HepG2 (cell line): Measurements from ENCODE around the gene TF. TPM values are rescaled to one million over a fixed set of nuclear protein-coding genes. Genes with fewer than 3 reads are reported as not detected.

Source experiments
- ARNTL ChIP-seq: sonication (generic); formaldehyde crosslinking; IDR thresholded peaks from 2 replicates; pipeline ENCODE4 v1.4.0; 2020; ENCODE audit warnings: mild to moderate bottlenecking, missing genetic modification reagents
- DRAP1 ChIP-seq: IDR thresholded peaks from 2 replicates; pipeline ENCODE4 v1.6.1; 2016; ENCODE audit warnings: missing genetic modification reagents, missing compliant biosample characterization
- ELF1 ChIP-seq: sonication (generic); formaldehyde crosslinking; IDR thresholded peaks from 2 replicates; pipeline ENCODE4 v1.4.0; 2020; ENCODE audit warnings: missing genetic modification reagents
- FOXA1 ChIP-seq, 2 experiments: fragments of 450-650 bp in 1 of 2; sonication (generic) in 1 of 2; formaldehyde crosslinking in 1 of 2; IDR thresholded peaks; 2 replicates each; pipeline versions ENCODE4 v1.4.0 to v1.6.1; 2016 to 2020; ENCODE audit warnings: missing genetic modification reagents in 1 of 2
- GABPB1 ChIP-seq: IDR thresholded peaks from 2 replicates; pipeline ENCODE4 v1.6.1; 2016; ENCODE audit warnings: mild to moderate bottlenecking, missing genetic modification reagents, moderate library complexity, missing compliant biosample characterization
- IKZF4 ChIP-seq: sonication (generic); formaldehyde crosslinking; IDR thresholded peaks from 2 replicates; pipeline ENCODE4 v1.5.1; 2020; ENCODE audit warnings: borderline replicate concordance, mild to moderate bottlenecking, low read depth, missing genetic modification reagents; ENCODE audit errors: not compliant biosample characterization
- PHF21A ChIP-seq: sonication (generic); formaldehyde crosslinking; IDR thresholded peaks from 2 replicates; pipeline ENCODE4 v1.5.0; 2020; ENCODE audit warnings: mild to moderate bottlenecking, missing genetic modification reagents
- RXRB ChIP-seq: IDR thresholded peaks from 2 replicates; pipeline ENCODE4 v1.6.1; 2016; ENCODE audit warnings: borderline replicate concordance, missing genetic modification reagents, missing compliant biosample characterization
- SKIL ChIP-seq: sonication (generic); formaldehyde crosslinking; IDR thresholded peaks from 2 replicates; pipeline ENCODE4 v1.8.0; 2022; ENCODE audit warnings: missing genetic modification reagents, mild to moderate bottlenecking, moderate library complexity, borderline replicate concordance
- SP2 ChIP-seq: sonication (generic); formaldehyde crosslinking; IDR thresholded peaks from 2 replicates; pipeline ENCODE4 v1.5.1; 2020; ENCODE audit warnings: mild to moderate bottlenecking, missing genetic modification reagents
- THAP11 ChIP-seq: IDR thresholded peaks from 2 replicates; pipeline ENCODE4 v1.6.1; 2016; ENCODE audit warnings: missing biosample characterization, missing genetic modification reagents
- TOE1 ChIP-seq: sonication (generic); formaldehyde crosslinking; IDR thresholded peaks from 2 replicates; pipeline ENCODE4 v1.4.0; 2020; ENCODE audit warnings: mild to moderate bottlenecking, missing genetic modification reagents
- ZMYM2 ChIP-seq: sonication (generic); formaldehyde crosslinking; IDR thresholded peaks from 2 replicates; pipeline ENCODE4 v1.8.0; 2022; ENCODE audit warnings: mild to moderate bottlenecking, missing genetic modification reagents
- ZNF3 ChIP-seq: IDR thresholded peaks from 2 replicates; pipeline ENCODE4 v1.7.0; 2017; ENCODE audit warnings: inconsistent platforms
- ZNF652 ChIP-seq: IDR thresholded peaks from 2 replicates; pipeline ENCODE4 v1.6.1; 2016; ENCODE audit warnings: low read depth, borderline replicate concordance
- ZXDC ChIP-seq: sonication (generic); formaldehyde crosslinking; IDR thresholded peaks from 2 replicates; pipeline ENCODE4 v1.5.0; 2020; ENCODE audit warnings: mild to moderate bottlenecking, missing genetic modification reagents
- polyA plus RNA-seq, 8 experiments: library from polyadenylated mRNA; depleted of rRNA in 3 of 8; stranded (reverse) in 7 of 8; unstranded in 1 of 8; fragments of >200 nt; fragmentation: Illumina TruSeq in 4 of 8; extraction: Trizol in 4 of 8; gene quantifications; 2 replicates each; pipeline versions ENCODE4 v1.2.1 to v1.2.3, GENCODE V29; 2011 to 2016; ENCODE audit warnings: low read depth in 4 of 8, missing spikeins in 1 of 8, mixed read lengths in 1 of 8; ENCODE audit not compliant: insufficient read depth in 1 of 8
- total RNA-seq, 5 experiments: library from RNA; depleted of rRNA; stranded (reverse); fragments of >200 nt; fragmentation: Illumina TruSeq; extraction: Trizol; gene quantifications; 2 replicates each; pipeline ENCODE4 v1.2.3, GENCODE V29; 2016; ENCODE audit warnings: low read depth in 1 of 5
- TF ChIP-seq, protein P1 (sequence below): sonication (generic); formaldehyde crosslinking; IDR thresholded peaks from 2 replicates; pipeline ENCODE4 v1.9.0; 2022; ENCODE audit warnings: low read depth, missing genetic modification reagents
- TF ChIP-seq, protein P2 (sequence below): sonication (generic); formaldehyde crosslinking; IDR thresholded peaks from 2 replicates; pipeline ENCODE4 v1.4.0; 2020; ENCODE audit warnings: missing genetic modification reagents

The TF gene
- total and polyA plus RNA-seq, 2 of the 13 experiments (the other 11 are each of a cell fraction or from before 2014, with no cell fraction given) = 10,074 to 11,821 TPM

DNA sequence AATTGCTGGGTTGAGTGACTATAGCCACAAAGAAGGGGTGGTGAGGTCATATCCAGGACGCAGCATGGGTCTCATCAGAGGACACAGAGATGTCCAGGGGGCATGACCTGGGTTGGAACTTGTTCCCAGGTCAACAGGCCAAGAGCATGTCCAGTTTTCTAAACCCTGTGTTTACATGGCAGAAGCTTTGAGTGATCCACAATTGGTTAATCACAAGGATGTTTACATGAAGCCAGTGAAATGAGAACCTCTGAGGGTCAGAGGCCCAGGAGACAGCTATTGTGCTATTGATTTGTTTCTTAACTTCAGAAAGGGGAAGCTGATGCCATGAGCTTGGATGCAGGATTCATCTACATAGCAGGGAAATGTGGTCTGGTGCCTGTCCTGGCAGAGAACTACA, 42.3 kb upstream of the TF start (continued):
- TF ChIP-seq ELF1 (CRISPR knock-in tag) (0 out of 2 replicates have a peak, but pooled peaks have one; percentile 34), ZNF652 (CRISPR knock-in tag) (peak; percentile 93), SP2 (no peak), PHF21A (CRISPR knock-in tag) (peak; percentile 39; the same call in 1 of the 2 replicates), FOXA1 (IDR thresholded peaks at IDR 0.05) (no peak), FOXA1 (CRISPR knock-in tag; IDR thresholded peaks at IDR 0.05) (peak; percentile 58), DRAP1 (CRISPR knock-in tag) (no peak), SKIL (peak; percentile 80), RXRB (CRISPR knock-in tag) (peak; percentile 98), TOE1 (CRISPR knock-in tag) (no peak), ZXDC (no peak), THAP11 (CRISPR knock-in tag) (peak; percentile 61; the same call in 1 of the 2 replicates), ZNF3 (no peak), IKZF4 (CRISPR knock-in tag) (no peak), GABPB1 (CRISPR knock-in tag) (peak; percentile 54; the same call in 1 of the 2 replicates), ARNTL (CRISPR knock-in tag) (peak; percentile 49; the same call in 1 of the 2 replicates), ZMYM2 (CRISPR knock-in tag) (peak; percentile 70; the same call in 1 of the 2 replicates)
- TF ChIP-seq, protein P1, sequence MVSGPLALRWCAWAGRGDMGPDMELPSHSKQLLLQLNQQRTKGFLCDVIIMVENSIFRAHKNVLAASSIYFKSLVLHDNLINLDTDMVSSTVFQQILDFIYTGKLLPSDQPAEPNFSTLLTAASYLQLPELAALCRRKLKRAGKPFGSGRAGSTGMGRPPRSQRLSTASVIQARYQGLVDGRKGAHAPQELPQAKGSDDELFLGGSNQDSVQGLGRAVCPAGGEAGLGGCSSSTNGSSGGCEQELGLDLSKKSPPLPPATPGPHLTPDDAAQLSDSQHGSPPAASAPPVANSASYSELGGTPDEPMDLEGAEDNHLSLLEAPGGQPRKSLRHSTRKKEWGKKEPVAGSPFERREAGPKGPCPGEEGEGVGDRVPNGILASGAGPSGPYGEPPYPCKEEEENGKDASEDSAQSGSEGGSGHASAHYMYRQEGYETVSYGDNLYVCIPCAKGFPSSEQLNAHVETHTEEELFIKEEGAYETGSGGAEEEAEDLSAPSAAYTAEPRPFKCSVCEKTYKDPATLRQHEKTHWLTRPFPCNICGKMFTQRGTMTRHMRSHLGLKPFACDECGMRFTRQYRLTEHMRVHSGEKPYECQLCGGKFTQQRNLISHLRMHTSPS (CRISPR knock-in tag) = peak; percentile 43; the same call in 1 of the 2 replicates
- TF ChIP-seq, protein P2, sequence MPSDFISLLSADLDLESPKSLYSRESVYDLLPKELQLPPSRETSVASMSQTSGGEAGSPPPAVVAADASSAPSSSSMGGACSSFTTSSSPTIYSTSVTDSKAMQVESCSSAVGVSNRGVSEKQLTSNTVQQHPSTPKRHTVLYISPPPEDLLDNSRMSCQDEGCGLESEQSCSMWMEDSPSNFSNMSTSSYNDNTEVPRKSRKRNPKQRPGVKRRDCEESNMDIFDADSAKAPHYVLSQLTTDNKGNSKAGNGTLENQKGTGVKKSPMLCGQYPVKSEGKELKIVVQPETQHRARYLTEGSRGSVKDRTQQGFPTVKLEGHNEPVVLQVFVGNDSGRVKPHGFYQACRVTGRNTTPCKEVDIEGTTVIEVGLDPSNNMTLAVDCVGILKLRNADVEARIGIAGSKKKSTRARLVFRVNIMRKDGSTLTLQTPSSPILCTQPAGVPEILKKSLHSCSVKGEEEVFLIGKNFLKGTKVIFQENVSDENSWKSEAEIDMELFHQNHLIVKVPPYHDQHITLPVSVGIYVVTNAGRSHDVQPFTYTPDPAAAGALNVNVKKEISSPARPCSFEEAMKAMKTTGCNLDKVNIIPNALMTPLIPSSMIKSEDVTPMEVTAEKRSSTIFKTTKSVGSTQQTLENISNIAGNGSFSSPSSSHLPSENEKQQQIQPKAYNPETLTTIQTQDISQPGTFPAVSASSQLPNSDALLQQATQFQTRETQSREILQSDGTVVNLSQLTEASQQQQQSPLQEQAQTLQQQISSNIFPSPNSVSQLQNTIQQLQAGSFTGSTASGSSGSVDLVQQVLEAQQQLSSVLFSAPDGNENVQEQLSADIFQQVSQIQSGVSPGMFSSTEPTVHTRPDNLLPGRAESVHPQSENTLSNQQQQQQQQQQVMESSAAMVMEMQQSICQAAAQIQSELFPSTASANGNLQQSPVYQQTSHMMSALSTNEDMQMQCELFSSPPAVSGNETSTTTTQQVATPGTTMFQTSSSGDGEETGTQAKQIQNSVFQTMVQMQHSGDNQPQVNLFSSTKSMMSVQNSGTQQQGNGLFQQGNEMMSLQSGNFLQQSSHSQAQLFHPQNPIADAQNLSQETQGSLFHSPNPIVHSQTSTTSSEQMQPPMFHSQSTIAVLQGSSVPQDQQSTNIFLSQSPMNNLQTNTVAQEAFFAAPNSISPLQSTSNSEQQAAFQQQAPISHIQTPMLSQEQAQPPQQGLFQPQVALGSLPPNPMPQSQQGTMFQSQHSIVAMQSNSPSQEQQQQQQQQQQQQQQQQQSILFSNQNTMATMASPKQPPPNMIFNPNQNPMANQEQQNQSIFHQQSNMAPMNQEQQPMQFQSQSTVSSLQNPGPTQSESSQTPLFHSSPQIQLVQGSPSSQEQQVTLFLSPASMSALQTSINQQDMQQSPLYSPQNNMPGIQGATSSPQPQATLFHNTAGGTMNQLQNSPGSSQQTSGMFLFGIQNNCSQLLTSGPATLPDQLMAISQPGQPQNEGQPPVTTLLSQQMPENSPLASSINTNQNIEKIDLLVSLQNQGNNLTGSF (CRISPR knock-in tag) = no peak
